Activated naive CD4-positive, alpha-beta T cell treated with anti-CD3 and anti-CD28 coated beads, Interleukin-2, amount 50 U/mL, for 24 hours (primary cell): ENCODE data around the gene SLC25A48.

Experiments
- H3K27ac Mint-ChIP-seq: one replicate; pipeline ENCODE4 v1.8.0; 2021; ENCODE audit warnings: mild to moderate bottlenecking, mixed read lengths
- H3K27me3 Mint-ChIP-seq: one replicate; pipeline ENCODE4 v1.8.0; 2021; ENCODE audit warnings: mixed read lengths
- H3K36me3 Mint-ChIP-seq: one replicate; pipeline ENCODE4 v1.8.0; 2021; ENCODE audit warnings: mixed read lengths
- H3K4me1 Mint-ChIP-seq: one replicate; pipeline ENCODE4 v1.8.0; 2021; ENCODE audit warnings: mixed read lengths
- H3K4me3 Mint-ChIP-seq: one replicate; pipeline ENCODE4 v1.8.0; 2021; ENCODE audit warnings: mild to moderate bottlenecking, mixed read lengths
- H3K9me3 Mint-ChIP-seq: one replicate; pipeline ENCODE4 v1.8.0; 2021; ENCODE audit warnings: mixed read lengths

SLC25A48 gene

DNA sequence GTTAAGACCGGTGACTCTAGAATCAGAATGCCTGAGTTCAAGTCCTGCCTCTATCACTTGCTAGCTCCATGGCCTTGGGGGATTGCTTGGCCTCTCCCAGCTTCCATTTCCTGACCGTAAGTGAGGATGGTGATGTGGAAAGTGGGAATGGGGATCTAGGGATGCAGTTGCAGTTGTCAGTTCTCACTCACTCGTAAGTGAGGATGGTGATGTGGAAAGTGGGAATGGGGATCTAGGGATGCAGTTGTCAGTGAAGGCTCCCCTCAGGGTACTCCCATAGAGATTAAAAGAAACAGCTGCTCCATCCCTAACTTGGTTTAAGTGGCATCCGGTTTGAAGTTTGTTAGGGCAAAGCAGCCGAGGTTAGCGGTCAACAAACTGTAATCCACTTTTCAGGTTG lies 64.2 kb downstream of the SLC25A48 start:
- H3K4me3 Mint-ChIP-seq: no peak overlapping the region
- no peaks in the 10 kb centered on the region for H3K4me1 Mint-ChIP-seq
- H3K9me3 Mint-ChIP-seq: no peaks in the 10 kb centered on the region
- H3K27me3 Mint-ChIP-seq: peaks cover 4% of the 10 kb centered on the region
- H3K36me3 Mint-ChIP-seq: no peaks in the 10 kb centered on the region
- no peak overlapping the region for H3K27ac Mint-ChIP-seq

DNA sequence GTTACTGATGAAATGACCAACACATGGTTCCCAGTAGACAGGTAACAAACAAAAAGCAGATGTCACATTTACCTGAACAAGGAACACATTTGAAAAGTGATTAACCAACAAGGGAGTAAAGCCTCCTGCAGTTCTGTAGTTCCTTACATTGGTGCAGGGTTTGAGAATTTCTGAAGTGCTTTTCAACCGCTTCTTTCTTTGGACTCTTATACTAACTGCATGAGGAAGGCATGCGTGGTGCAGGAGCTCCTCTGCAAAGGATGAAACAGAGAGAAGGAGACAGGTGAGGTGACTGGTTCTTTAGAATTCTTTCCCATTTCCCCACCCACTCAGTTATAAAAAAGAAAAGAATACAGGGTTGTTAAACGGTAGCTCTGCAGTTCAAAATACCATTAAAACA lies 65.8 kb downstream of the SLC25A48 start:
- no peak overlapping the region for H3K27ac Mint-ChIP-seq
- H3K4me1 Mint-ChIP-seq: no peaks in the 10 kb centered on the region
- H3K27me3 Mint-ChIP-seq: peaks cover 4% of the 10 kb centered on the region
- no peaks in the 10 kb centered on the region for H3K9me3 Mint-ChIP-seq
- H3K36me3 Mint-ChIP-seq: no peaks in the 10 kb centered on the region
- H3K4me3 Mint-ChIP-seq: no peak overlapping the region

DNA sequence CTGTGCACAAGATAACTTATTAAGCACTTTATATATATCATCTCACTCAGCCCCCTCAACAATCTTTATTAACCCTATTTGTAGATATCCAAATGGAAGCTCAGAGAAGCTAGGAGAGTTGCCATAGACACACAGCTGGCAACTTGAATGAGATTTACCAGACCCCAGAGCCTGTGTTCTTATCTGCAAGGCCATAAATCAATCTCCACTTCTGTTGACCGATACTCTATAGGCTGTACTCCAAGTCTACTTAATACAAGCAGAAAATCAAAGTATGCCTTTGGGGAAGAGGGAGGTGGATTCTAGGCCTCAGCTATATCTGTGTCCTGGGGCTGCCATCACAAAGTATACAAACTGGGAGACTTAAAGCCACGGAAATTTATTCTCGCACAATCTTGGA lies 67.2 kb downstream of the SLC25A48 start:
- no peak overlapping the region for H3K27ac Mint-ChIP-seq

DNA sequence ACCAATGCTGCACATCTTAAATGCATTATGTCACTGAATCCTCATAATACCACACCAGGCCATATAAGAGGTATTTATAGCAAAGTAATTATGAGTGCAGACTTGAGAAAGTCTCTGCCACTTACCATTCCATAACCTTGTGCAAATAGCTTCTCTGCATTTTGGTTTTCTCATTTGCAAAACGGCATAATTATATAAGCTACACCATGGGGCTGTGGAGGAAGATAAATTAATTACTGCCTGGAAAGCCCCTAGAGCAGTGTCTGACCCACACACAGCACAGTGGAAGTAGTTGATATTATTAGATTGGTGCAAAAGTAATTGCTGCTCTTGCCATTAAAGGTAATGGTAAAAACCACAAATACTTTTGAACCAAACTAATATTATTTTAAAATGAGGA lies 70.7 kb downstream of the SLC25A48 start:
- H3K9me3 Mint-ChIP-seq: no peaks in the 10 kb centered on the region
- no peaks in the 10 kb centered on the region for H3K4me1 Mint-ChIP-seq
- H3K36me3 Mint-ChIP-seq: no peaks in the 10 kb centered on the region
- H3K27ac Mint-ChIP-seq: no peak overlapping the region
- H3K27me3 Mint-ChIP-seq: peaks cover 11% of the 10 kb centered on the region
- no peak overlapping the region for H3K4me3 Mint-ChIP-seq

More for the DNA sequence above, 67.2 kb downstream of the SLC25A48 start:
- Mint-ChIP-seq H3K9me3 (no peaks in the 10 kb centered on the region), H3K36me3 (no peaks in the 10 kb centered on the region), H3K27me3 (peaks cover 4% of the 10 kb centered on the region), H3K4me1 (no peaks in the 10 kb centered on the region), H3K4me3 (no peak overlapping the region)

DNA sequence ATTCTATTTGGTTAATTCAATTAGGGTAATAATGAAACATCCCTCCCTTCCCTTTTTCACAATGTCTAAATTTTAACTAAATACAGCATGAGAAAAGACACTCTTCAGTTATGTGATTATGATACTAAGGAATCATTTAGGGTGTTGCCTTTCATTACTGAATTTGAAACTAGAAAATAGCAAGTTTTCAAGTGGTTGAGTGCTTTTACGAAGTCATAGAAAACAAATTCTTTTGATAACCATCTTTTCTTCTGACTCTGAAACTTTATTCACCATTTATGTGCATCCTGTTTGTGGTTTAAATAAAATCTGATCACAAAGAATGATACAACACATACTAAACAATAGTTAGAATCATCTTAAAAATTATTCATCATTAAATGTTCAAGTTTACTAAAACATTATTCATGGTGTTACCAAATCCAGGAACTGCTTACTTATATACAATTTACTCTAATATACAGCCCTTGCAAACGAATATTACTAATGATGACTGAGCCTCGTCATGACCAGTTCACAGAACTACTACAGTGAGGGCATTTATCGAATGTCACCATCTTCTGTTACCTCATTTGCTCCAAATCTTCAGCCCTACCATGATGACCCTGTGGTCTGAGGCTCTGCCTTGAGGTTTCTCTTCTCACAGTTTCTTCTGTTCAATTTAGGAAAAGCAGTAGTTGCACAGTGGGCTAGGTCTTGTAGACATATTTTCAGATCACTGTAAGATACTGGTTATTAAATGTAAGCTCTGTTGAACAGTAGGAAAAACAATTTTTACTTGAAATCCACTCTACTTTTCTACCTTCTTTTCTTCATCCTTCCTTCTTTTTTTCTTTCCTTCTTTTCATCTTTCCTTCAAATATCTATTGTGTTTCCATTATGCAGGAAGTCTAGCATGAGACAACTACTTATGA lies 79.5 kb downstream of the SLC25A48 start:
- H3K27me3 Mint-ChIP-seq: peaks cover 15% of the 10 kb centered on the region
- no peaks in the 10 kb centered on the region for H3K4me1 Mint-ChIP-seq
- H3K9me3 Mint-ChIP-seq: no peaks in the 10 kb centered on the region
- no peaks in the 10 kb centered on the region for H3K36me3 Mint-ChIP-seq
- H3K27ac Mint-ChIP-seq: no peak overlapping the region
- H3K4me3 Mint-ChIP-seq: no peak overlapping the region

DNA sequence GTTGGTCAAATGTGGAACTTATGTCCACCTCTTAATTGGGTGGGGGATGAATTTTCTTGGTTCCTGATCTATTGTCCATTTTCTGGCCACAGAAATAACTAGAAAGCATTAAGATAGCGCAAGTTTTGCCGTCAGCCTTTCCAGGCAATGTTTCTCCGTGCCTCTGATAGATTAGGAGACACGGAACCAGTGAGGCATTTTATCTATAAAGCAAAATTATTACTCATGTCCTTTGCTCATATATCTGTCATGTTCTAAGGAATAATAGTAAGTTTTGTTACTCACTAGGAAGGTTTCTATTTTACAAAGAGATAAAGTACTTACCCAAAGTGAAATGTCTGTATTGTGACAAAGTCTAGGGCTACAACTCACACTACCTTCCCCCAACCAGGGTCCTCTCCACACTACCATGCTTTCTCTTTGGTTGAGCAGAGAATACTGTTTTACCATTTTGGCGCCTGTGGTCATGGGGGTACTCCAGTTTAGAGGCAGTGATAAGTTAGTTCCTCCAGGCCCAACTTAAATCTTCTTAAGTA lies 81.1 kb downstream of the SLC25A48 start:
- Mint-ChIP-seq H3K27me3 (peaks cover 15% of the 10 kb centered on the region), H3K36me3 (no peaks in the 10 kb centered on the region), H3K4me3 (no peak overlapping the region), H3K4me1 (no peaks in the 10 kb centered on the region), H3K27ac (no peak overlapping the region), H3K9me3 (no peaks in the 10 kb centered on the region)

DNA sequence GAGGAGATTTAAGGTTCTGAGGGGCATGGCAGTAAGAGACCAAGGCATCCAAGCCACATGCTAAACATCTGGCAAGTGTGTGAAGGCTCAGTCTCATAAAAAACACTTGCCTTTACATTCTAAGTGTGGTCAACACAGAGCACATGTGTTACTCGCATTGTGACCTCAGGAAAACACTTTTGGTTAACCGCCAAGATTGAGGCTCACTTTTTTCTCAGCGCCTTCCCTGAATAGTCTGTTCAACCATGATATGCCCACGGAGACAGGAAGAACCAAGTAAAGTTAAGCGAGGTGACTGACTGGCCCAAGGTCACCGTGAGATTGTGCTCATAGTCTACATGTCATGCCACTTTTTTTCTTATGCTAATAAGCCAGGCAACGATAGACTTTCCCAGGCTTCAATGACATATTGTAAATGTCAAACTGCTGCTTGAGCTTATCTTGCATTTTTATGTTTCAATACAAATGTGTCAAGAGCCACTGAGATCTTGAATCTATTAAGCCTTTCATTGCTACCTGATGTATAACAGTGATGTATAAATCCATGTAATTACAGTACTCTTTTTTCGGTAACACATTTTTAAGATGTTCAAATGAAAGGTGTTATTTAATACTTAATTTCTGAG lies 82.3 kb downstream of the SLC25A48 start:
- no peak overlapping the region for H3K27ac Mint-ChIP-seq
- no peak overlapping the region for H3K4me3 Mint-ChIP-seq
- peaks cover 15% of the 10 kb centered on the region for H3K27me3 Mint-ChIP-seq
- no peaks in the 10 kb centered on the region for H3K4me1 Mint-ChIP-seq
- no peaks in the 10 kb centered on the region for H3K9me3 Mint-ChIP-seq
- no peaks in the 10 kb centered on the region for H3K36me3 Mint-ChIP-seq

DNA sequence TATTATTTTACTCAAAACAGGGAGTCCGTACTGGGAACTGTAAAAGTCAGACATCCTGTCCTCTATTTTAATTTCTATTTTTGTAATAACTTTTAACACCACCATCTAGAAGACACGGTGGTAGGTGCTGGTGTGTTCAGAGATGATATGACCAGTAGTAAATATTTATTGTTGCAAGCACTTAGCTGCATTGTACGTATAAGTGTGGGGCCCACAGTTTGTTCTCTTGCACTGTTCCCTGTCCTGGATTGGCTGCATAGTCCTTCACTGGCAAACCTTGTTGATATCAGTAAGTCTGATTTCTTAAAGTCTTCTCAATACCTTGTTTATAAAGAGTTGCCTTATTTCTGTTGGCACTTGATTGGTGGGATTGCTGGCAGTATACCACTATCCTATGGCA lies 85.7 kb downstream of the SLC25A48 start:
- H3K36me3 Mint-ChIP-seq: no peaks in the 10 kb centered on the region
- H3K4me1 Mint-ChIP-seq: no peaks in the 10 kb centered on the region
- H3K27me3 Mint-ChIP-seq: peaks cover 13% of the 10 kb centered on the region
- no peaks in the 10 kb centered on the region for H3K9me3 Mint-ChIP-seq
- no peak overlapping the region for H3K27ac Mint-ChIP-seq
- no peak overlapping the region for H3K4me3 Mint-ChIP-seq

DNA sequence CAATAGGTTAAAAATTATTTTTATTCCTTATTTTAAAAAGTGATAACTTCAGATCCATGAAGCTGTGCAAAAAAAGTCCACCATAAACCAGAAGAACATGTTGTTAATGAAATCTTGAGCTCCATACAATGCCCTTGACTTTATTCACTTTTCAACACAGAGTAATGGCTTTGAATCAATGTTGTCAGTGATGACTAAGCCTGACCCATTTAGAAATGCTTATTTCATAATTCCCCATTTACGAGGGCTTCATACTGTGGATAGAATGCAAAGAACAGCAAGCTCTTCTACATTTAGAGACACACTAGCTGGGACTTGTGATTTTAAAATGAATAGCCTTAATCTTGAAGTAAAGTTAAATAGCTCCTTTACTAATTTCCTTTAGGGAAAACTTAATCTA lies 86.9 kb downstream of the SLC25A48 start:
- Mint-ChIP-seq H3K4me3 (no peak overlapping the region), H3K9me3 (no peaks in the 10 kb centered on the region), H3K27me3 (peaks cover 13% of the 10 kb centered on the region), H3K27ac (no peak overlapping the region), H3K4me1 (no peaks in the 10 kb centered on the region), H3K36me3 (no peaks in the 10 kb centered on the region)

DNA sequence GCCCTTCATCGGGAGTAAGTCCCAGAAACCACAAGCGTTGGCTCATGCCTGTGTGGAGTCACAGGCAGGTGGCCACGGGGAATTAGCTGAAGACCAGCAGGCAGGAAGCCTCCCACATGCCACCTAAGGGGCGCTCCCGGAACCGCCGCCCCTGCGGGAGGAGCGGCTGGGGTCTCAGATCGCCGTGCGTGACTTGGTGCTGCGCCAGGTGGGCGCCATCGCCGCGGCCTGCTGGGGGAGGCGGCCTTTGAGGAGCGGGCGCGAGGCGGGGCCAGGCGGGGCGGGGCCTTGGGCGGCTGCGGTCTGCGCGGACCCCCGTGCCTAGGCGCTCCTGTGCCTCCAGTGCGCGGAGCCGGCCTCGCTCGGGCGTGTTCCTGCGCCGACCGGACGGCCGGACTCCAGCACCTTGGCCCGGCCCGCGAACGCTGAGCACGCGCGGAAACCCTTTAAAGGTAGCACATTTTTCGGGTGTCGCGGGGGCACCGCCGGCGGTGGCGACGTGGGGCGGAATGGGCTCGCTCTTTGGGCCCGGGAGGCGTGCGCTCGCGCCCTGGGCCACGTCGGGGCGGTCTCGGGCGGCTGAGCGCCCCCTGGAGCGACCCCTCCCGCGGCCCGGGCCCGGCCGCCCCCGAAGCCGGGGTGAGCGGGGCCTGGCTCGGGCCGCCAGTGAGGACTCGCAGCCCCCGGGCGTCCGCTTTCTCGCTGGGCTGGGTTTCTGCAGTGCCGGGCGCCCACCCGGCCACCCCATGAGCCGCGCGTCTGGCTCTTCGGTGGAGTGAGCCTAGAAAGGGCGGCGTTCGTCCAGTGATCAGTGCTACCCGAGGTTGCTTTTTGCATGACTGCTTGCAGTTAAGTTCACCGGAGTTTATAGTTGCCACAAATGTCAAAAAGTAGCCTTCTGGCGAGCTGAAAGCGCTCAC lies 95.8 kb downstream of the SLC25A48 start:
- H3K4me1 Mint-ChIP-seq: no peaks in the 10 kb centered on the region
- H3K4me3 Mint-ChIP-seq: no peak overlapping the region
- peaks cover 4% of the 10 kb centered on the region for H3K9me3 Mint-ChIP-seq
- H3K27ac Mint-ChIP-seq: no peak overlapping the region
- H3K27me3 Mint-ChIP-seq: peaks cover 30% of the 10 kb centered on the region
- H3K36me3 Mint-ChIP-seq: peaks cover 2% of the 10 kb centered on the region

DNA sequence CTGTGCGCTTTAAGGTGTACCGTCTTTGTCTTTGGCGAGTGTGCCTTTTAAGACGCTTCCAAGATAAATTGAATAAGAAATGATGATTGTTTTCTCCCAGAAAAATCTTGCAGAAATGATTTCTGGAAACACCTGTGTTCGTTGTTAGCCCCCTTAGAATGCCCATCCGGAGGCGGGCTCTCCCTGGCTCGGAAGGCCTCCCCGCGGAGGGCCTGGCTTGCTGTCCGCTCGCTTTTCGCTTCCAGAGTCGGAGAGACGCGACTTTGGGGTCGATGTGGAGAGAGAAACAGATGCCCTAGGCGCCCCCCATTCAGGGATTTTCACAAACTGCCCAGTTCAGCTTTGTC lies 96.5 kb downstream of the SLC25A48 start:
- H3K36me3 Mint-ChIP-seq: peaks cover 2% of the 10 kb centered on the region
- no peak overlapping the region for H3K4me3 Mint-ChIP-seq
- no peaks in the 10 kb centered on the region for H3K4me1 Mint-ChIP-seq
- H3K27ac Mint-ChIP-seq: no peak overlapping the region
- H3K9me3 Mint-ChIP-seq: peaks cover 4% of the 10 kb centered on the region
- H3K27me3 Mint-ChIP-seq: peaks cover 30% of the 10 kb centered on the region

DNA sequence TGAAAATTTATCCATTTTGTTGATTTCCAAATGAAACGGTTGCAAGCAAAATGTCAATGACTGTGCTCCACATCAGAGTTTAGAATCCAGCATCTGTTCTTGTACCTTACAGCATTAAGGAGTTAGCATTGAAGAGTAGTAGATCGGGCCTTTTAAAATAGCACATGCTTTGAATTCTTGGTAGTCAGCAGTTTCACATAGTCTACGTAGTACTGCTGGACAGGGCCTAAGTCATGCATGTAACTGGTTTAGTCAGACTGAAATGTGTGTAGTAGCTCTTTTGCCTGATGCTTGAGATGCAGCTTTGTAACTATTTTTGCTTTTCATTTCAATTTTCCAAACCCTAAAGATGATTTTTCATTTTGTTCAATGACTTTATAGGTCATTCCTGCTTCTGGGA lies 100.5 kb downstream of the SLC25A48 start:
- no peak overlapping the region for H3K27ac Mint-ChIP-seq
- H3K27me3 Mint-ChIP-seq: peaks cover 18% of the 10 kb centered on the region

DNA sequence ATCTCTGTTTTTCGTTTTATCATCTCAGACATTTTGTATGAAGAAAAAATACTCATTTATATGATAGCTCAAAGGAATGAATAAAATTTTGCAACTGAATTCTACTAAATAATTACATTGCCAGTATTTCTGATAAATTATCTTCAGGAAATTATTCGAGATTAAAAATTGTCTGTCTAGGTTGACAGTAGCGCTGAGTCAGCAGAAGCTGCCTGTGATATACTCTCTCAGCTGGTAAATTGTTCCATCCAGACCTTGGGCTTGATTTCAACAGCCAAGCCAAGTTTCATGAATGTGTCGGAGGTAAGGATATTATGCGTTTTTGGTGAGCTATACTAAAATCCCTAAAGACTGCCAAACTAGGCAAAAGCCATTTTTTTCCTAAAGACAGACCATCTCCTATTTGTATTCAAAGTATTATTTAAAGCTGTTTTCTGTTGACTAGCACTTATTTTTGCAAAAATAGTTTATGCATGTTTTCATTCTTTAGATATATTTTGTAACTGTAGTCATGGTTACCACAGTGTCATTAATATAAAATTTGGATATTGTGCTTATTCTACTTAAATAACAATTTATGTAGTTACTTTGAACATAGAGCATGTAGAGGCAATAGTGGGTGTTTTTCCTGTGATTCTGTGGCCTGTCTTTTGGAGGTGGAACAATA lies 102.9 kb downstream of the SLC25A48 start:
- Mint-ChIP-seq H3K4me3 (no peak overlapping the region), H3K9me3 (no peaks in the 10 kb centered on the region), H3K4me1 (no peaks in the 10 kb centered on the region), H3K27ac (no peak overlapping the region), H3K36me3 (no peaks in the 10 kb centered on the region), H3K27me3 (peaks cover 6% of the 10 kb centered on the region)

More for the DNA sequence above, 100.5 kb downstream of the SLC25A48 start:
- no peaks in the 10 kb centered on the region for H3K36me3 Mint-ChIP-seq
- no peak overlapping the region for H3K4me3 Mint-ChIP-seq
- H3K9me3 Mint-ChIP-seq: no peaks in the 10 kb centered on the region
- H3K4me1 Mint-ChIP-seq: no peaks in the 10 kb centered on the region
